GM21786 (cell line): ENCODE results near the gene LCN6.

Source experiments
- ATAC-seq: cut with Tn5 transposase; IDR thresholded peaks from one replicate; pipeline ENCODE4 v1.9.1; 2021; ENCODE audit not compliant: unreplicated experiment

Gene LCN6

DNA sequence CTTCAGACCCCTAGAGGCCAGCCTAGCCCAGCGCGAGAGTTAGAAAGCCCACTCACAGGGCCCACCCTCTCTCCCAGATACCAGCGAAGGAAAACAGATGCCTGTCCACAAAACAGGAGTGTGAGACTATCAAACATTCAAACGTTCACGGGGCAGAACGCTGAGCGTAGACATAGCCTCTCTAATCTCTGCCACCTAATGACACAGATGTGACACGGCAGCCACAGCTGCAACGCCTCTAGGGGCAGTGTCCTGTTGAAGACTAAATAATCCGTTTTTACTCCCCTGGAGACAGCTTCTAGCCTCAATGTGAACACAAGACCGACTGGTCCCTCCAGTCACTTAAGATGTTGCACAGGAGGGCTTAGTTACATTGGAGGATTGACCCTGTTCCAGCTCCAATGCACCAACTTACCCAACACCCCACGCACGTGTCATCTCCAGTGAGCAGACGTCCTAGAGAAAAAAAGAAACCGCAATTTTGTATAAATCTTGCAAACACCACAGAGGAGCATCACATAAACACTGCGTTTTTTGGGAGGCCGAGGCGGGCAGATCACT is 21.6 kb downstream of the LCN6 start:
- no peak for ATAC-seq

DNA sequence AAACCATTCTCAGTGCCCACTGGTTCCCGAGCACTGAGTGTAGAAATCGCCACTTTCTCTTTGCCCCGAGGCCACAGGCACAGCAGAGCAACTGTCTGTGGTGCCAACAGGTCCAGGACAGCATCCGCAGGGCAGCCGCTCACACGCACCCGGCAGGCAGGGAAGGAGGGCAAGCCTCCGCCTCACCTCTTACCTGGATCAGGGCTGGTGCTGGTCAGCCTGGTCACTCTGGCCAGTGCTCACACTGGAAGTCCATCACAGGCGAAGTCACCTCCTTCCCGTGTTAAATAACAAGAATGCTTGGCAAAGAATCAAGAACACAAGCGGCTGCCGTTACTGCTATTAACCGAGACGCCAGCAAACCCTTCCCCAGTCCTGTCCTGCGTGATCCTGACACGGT is 22.2 kb downstream of the LCN6 start:
- ATAC-seq = no peak

DNA sequence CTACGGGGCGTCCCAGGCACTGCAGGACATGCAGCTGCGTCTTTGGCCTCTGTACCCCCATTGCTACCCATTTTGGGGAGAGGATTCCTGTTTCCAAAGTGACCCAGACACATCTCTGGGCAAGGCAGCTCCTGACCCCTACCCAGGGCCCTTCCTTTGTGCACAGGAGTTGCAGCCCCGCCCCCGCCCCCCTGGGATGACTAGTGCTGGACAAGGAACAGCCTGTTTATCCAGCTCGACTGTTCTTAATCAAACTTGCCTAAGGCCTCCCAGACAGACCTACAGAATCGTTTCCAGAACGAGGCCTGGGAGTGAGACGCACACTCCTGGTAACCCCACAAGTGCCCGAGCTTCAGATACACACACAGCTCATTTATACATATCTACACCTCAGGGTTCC is 22.7 kb downstream of the LCN6 start:
- ATAC-seq = no peak

DNA sequence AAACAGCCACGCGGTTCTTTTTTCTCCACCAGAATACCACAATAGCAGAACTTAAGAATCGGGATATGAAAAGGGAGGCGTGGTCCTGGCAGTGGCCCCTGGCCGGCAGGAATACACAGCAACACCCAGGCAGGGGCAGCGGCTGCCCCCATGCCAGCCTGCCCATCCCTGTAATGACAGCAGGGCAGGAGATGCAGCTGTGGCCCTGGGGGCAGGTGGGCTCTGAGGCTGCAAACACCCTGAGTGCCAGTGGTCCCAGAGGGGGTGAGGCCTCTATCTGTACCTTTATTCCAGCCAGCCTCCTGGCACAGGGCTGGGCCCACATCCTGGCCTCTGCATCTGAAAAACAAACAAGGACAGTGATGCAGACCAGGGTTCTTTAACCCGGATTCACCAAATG is 23.6 kb downstream of the LCN6 start:
- ATAC-seq = no peak

DNA sequence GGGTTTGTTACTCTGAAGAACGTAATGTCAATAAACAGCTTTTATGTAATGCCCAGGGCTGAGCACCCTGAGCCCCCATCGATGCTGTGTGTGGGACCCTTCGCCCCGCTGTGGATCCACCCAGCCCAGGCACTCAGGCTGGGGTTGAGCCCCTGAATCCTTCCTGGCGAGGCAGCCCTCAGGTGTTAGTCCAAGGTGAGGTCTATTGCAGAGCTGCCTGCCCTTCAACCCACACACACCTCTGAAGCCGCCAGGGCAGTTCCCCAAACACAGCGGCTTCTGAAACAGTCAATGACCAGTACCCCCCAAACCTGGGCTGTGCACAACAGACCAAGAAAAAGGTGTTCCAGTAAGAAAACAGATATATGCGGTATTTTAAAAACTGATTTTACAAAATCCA is 24.3 kb downstream of the LCN6 start:
- ATAC-seq = no peak

DNA sequence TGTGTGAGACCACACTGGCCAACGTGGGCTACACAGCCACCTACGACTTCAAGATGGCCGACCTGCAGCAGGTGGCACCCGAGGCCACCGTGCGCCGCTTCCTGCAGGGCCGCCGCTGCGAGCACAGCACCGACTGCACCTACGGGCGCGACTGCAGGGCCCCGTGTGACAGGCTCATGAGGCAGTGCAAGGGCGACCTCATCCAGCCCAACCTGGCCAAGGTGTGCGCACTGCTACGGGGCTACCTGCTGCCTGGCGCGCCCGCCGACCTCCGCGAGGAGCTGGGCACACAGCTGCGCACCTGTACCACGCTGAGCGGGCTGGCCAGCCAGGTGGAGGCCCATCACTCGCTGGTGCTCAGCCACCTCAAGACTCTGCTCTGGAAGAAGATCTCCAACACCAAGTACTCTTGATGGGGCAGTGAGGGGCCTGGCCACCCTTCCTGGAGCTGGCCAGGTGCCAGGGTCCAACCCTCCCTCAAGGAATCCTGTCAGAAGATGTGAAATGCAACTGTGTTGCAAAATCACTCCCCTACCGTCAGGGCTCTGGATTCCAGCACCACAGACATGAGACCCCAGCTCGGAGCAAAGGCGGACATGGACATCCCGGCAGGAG is 24.9 kb downstream of the LCN6 start:
- no peak for ATAC-seq

DNA sequence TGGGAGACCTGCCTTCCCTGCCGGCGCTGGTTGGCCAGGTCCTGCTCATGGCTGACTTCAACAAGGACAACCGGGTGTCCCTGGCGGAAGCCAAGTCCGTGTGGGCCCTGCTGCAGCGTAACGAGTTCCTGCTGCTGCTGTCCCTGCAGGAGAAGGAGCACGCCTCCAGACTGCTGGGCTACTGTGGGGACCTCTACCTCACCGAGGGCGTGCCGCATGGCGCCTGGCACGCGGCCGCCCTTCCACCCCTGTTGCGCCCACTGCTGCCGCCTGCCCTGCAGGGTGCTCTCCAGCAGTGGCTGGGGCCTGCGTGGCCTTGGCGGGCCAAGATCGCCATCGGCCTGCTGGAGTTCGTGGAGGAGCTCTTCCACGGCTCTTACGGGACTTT is 25.4 kb downstream of the LCN6 start:
- ATAC-seq = no peak

DNA sequence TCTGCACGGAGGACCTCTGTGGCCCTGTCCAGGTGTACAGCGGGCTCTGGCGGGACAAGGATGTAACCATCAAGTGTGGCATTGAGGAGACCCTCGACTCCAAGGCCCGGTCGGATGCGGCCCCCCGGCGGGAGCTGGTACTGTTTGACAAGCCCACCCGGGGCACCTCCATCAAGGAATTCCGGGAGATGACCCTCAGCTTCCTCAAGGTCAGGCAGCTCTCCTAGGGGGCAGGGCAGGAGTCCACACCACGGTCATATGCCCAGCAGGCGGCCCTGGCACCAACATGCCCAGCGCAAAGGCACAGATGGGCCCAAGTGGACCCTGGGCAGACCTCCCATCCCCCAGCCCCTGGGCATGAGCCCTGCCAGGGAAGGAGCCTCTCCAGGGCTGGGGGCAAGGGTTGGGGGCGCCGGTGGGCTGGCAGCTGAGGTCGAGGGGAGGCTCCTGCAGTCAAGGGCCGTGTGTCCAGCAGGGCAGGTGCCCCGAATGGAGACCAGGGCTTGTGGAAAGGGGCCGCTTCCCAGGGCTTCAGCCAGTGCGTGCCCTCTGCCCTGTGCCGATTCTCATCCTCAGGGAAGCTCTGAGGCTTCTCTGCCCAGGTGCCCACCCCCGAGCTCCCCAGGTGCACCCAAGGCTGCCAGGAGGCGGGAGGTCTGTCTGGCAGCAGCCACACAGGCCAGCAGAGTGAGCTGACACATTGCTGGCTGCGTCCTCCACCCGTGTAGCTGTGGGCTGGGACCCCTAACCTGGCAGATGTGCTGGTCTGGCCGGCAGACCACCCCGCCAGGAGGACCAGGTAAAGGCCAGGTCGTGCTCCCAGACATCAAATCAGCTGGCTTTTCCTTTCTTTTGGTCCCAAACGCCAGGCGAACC is 26.0 kb downstream of the LCN6 start:
- no peak for ATAC-seq

DNA sequence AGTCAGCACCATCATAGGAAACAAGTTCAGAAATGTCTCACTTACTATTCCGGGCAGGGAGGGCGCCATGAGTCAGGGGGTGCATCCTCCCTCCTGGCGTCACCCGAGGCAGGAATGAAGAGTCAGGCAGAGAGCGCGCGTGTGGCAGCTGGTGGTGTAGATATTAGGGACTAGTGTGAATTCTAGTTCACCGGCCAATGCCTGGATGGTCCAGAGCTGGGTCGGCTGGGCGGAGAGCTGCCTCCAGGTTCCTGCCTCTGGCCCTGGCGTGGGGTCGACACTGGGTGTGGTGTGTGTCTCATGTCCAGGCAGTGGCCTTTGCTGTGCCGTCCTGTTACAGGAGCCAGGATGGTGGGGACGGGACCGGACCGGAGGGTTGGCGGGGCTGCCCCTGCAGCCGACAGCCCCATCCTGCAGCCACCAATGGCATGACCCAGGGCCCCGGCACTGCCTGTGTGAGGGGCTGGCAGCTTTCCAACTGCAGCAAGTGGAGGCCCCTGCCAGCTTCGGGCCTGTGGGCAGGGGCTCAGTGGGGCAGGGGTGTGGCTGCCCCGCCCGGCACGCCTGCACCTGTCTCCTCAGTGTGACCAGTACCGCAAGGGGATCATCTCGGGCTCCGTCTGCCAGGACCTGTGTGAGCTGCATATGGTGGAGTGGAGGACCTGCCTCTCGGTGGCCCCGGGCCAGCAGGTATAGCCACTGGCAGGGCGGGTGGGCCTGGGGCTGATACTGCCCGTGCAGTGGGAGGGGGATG is 26.8 kb downstream of the LCN6 start:
- no peak for ATAC-seq

DNA sequence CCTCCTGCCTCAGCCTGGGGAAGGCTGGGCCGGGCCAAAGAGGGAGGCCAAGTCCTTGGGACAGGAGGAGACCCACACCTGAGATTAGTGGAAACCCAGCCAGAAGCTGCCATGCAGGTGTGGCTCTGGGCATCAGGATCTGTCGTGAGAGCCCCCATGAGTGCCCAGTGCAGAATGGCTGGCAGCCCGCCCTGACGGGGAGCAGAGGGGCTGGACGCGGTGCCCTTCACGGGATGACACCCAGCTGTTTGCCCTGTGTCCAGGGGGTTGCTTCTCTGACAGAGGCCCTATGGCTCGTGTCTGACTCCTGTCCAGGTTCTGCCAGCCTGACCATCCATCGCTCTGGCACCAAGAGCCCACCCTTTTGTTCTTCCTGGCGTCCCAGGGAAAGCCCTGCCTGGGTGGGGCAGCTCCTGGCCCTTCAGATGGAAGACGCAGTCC is 27.4 kb downstream of the LCN6 start:
- ATAC-seq = no peak

DNA sequence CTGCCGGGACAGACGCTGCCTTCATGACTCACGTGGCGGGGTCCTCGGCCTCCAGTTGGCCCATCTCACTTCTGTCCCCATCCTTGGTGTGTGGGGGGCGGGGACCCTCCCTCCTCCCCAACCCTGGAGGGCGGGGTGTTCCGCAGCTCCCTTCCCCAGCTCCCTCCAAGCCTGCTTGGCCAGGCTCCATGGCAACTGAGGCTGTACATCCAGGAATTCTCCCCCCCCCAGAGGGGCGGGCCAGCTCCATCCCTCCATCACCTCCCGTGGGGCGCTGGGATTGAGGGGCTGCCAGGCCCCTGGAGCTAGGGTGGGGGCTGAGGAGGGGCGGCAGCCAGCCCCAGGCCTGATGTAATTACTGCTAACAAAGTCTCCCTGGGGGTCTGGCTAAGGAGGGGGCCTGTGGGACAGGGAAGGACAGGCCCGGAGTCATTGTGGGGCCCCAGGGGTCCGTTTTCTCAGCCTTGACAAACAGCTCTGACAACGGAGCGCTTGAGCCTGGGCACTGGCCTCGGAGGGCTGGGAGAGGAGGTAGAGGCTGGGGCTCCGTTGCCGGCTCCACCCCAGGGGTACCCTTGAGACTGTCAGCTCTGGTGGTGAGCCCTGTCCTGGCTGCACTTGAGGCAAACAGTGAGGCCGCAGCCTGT is 28.0 kb downstream of the LCN6 start:
- ATAC-seq = no peak

DNA sequence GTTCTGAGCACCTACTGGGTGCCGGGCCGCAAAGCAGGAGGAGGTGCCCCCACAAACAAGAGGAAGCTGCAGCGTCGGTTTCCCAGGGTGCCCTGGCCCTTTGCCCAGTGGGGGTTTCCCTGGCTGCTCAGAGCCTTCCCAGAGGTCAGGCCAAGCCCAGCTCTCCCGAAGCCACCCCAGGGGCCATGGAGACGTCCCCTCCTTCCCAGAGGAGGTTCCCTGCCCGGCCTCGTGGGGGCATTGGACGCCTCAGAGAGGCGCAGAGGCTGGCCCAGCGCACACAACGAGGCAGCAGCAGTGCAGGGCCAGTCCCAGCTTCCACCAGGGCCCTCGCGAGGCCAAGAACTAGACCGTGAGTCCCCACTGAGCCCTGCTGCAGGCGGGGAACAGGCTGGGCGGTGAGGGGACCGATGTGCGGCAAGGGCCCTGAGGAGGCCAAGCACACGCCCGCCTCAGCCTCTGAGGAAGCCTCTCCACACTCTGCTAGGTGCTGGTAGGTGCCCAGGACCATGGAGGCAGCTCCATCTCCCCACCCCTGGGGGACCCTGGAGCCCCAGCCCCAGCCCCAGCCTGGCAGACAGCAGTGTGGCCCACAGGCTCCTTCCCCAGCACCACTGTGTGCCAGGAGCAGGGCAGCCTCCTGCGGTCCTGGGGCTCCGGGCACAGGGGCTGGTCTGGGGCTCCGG is 29.0 kb downstream of the LCN6 start:
- ATAC-seq = no peak

DNA sequence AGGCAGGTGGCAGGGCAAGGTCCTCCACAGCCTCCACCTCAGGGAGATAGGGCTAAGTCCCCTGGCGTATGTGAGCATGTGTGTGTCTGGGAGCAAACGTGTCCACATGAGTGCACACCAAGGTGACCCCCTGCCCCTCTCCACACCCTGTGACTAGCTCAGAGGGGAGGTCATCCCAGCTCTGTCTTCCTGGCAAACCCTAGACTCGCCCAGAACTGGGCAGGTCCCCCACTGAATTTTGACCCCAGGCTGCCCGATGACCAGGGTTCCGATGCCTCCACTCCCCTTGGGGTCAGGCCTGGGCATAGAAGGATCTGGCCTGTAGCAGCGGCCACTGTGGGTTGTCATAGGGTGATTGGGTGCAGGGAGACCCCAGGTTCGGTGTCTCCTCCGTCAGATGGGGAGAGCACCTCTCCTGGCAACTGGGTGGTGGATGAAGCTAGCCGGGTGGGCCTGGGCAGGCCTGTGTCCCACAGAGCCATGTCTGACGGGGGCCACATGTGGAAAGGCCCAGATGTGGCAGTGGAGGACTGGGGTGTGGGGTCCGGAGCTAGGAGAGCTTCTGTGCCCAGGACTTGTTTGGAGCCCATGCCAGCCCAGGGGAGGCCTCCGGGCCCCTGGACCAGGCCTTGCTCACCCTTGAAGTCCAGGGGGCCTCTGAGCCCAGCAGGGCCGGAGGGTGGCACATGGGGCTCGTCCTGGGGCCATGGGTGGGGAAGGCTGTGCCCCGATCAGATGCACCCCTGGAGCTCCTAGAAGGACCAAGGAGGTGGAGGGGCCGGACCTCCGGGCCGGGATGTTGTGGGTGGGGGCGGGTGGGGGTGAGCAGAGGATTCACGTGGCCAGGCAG is 29.8 kb downstream of the LCN6 start:
- ATAC-seq = no peak

DNA sequence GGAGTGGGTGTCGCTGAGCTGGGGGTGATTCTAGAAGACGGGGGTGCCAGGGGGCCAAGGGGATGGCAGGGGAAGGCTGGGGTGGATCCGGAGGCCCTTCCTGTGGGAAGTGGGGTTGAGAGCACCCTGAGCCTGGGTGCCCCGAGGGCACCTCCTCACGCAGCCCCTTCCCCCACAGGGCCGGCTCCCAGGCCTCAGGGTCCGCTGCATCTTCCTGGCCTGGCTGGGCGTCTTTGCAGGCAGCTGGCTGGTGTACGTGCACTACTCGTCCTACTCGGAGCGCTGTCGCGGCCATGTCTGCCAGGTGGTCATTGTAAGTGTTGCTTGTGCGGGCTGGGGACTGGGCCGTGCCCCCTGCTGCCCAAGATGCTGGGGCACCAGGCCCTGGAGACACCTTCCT is 30.9 kb downstream of the LCN6 start:
- ATAC-seq = no peak

DNA sequence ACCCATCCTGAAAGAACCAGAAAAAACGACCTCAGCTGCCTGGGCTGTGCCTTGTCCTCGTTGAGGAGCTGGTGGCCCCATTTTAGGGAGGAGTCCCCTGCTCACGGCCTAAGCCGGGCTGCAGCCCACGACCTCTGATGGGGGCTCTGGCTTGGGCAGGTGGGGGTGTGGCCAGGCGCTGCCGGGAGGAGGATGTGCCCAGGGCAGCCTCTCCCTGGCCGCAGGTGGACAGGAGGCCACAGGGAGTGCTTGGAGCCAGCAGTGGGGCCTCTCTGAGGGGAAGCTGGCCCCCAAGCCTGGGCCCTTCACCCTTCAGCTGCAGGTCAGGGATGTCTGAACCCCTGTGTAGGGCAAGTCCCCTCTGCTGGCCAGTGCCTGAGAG is 33.4 kb downstream of the LCN6 start:
- ATAC-seq = no peak

DNA sequence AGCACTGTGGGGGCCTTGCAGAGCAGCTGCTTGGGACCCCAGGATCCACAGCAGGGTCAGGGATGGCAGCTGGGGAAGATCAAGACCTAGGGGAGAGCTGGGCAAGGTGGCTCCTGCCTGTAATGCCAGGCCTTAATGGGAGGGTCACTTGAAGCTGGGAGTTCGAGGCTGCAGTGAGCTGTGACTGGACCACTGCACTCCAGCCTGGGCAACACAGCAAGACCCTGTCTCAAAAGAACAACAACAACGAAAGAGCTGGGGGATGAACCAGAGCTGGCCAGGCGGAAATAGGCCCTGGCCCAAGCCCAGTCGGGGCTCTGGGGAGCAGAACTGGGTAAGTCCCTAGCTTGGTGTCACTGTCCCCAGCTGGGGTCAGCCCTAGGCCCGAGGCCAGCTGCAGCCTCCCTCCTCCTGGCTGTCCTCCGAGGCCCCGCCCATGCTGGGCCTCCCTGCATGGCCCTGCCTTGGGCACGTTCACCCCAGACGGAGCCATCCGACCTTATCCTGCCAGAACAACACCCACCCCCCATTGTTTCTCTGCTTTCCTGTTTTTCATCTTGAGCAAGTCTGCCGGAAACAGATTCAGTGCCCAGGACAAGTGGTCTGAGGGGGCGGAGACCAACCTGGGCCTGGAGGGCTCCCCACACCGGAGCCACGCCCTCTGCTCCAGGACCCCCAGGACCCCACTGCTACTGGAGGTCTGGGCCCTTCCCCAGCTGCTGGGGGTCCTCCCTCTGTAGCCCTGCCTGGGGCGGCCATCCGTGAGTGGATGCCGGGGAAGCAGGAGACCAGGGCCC is 34.0 kb downstream of the LCN6 start:
- ATAC-seq = no peak

DNA sequence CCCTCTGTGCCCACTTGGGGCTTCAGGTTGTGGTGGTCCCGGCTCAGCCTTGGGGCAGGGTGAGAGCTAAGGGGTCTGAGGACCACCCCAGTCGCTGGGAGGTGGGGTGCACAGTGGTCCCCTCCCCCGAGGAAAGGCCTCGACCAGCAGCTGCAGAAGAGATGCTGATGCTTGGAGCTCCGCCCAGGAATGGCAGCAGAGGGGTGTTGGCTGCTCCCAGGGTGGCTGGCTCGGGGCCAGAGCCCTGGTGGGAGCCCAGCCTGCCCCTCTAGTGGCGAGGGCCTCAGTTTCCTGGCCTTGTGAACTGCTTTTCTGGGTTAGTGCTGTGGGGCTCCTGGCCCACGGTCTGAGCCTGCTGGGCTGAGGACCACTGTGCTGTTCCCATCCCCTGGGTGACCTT is 34.8 kb downstream of the LCN6 start:
- ATAC-seq = no peak

DNA sequence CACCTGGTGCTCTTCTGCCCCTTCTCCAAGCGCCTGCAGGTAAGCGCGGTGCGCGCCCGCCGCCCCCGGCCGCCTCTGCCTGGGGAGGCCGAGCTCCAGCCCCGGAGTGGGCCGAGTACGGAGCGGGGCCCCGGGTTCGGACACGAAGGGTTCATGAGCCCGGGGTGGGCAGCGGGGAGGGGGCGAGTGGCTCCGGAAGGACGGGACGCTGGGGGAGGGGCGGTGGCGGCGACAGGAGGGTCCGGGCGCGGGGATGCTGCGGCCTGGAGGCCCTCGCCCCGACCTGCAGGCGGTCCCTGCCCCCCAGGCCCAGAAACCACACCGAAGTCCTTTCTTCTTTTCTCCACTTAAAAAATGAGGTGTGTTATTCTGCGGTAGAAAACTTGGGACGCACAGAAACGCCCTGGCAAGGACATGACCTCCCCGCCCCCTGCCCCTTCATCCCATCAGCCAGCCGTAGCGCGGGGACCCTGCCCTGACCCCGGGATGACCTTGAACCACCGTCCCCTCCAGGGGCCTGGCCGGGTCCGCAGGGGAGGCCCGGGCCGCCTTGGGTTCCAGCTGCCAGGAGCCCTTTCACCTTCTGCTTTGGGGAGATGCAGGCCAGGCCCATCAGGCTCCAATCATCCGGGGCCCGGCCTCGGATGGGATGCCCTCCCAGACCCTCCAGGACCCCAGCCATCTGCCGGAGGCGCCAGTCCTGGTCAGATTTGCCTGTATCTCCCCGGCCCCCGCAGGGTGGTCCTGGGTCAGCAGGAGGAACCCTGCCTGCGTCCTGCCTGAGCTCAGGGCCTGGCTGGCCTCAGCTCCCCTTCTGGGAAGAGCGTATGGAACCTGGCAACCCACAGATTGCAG is 35.4 kb downstream of the LCN6 start:
- ATAC-seq = no peak
